HuH-7.5 (cell line): ENCODE results near the gene XIRP2.
"Not testable (repeated sequence)": the region's sequence is repeated elsewhere in the genome, so short reads cannot be mapped to it uniquely, and the experiment has no call there.

Experiments used
- DNase-seq: peaks from one replicate; pipeline ENCODE4 v3.0.0; 2011; ENCODE audit warnings: low spot score

XIRP2 gene

DNA sequence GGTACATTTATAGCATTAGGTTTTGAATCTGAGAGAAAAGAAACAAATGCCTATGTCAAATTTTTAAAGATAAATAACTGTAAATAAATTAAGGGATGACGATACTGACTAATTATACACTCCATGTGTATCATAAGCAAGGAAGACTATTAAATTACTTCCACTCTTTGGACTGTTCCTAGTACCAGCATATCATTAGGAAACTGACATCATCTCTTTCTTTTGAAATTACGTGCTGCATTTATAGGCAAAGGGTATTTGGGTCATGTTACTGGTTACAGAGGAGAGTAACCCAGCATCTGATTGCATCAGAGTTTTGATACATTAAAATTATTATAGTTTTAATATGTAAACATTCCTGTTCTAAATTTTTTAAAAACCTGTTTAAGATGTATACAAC is 309.7 kb downstream of the XIRP2 start:
- DNase-seq = no peak

DNA sequence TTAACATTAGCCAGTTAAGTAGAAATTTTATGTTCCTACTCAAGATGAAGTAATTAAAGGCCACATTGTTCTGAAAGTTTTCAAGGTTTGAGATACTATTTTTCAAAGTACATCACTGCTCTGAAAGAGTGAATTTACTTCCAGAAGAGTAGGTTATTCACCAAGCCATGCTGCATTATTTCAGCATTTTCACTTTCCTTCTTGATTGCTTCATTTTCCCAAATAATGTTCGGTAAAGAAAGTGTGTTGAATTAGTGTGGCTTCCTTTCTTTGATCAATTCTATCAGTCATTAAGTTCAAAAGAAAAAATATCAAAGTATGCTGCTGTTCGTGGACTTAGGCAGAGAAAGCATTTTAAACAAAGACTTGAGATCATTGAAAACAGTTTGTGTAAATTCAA is 310.3 kb downstream of the XIRP2 start:
- DNase-seq = no peak

DNA sequence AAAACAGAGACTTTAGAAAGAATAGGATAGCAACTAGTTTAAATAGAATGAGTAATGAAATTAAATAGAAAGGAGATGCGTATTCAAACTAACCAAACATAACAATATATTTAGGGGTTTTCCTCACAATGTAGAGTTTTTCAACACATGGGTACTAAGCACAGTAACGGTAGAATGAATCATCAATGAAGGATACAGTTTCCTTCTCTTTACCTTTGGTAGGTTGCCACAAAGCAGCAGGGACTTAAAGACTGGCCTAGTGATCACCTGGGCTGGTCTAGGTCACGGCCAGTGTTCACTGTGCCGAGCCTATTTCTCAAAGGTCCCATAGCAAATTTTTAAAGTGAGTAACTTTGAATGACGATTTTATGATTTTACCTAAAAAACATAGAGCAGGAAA is 311.7 kb downstream of the XIRP2 start:
- no peak for DNase-seq

DNA sequence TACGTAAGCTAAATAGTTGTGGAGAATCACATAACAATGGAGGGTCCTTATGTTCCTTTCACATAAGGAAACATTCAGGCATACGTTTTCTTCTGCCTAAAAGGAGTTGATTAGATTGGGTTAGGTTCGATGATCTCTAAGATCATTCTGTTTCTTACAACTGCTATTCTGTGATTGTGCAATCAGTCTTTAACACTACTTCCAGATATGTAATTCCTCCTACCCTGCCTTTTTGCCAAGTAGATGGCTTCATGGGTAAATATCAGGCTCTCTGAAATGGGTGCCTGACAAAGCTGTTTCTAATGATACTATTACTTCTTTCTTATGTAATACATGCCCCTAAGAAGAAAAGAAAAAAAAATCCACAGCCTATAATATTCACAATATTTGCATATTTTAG is 321.5 kb downstream of the XIRP2 start:
- no peak for DNase-seq

DNA sequence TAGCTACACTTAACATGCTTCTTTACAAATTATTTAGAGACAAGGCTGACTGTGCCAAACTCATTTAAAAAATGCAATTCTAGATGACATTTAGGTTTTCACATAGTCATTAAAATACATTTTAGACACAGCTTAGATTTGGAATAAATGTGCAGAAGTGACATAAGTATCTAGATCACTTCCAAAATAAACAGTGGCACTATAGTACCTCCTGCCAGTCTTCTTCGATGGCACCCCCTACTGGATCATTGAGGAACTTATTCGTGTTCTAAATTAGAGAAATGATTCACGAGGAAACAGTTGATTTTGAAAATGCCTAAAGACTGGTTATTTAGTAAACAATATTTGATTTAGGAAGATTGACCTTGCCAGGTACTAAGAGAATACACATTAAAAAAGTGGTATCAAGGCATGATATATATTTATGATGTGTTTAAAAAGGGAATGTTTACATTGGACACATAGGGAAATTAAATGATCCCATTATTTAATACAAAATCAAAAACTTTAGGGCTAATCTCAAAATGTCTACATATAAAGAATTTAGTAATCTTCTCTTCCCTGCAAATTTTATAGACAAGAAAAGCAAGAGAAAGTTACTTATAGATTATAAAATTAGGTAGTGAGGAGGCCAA is 323.9 kb downstream of the XIRP2 start:
- peak; percentile 11 for DNase-seq

DNA sequence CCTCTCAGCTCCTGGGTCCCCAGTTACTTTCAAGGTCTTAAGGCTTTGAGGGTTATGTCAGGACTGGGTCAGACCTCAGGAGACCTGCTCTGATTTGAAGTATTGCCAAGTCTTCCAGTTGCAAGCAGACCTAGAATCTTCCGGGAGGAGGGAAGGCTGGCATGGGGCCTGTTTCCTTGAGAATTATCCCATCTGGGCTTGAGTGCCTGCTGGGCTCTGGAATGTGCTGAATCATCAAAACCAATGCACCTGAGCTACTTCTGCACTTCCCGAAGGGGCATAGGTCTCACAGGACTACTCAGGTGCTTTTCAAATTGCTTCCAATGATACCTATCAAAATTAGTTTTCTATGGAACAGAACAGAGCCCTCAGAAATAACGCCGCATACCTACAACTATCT is 327.3 kb downstream of the XIRP2 start:
- no peak for DNase-seq

DNA sequence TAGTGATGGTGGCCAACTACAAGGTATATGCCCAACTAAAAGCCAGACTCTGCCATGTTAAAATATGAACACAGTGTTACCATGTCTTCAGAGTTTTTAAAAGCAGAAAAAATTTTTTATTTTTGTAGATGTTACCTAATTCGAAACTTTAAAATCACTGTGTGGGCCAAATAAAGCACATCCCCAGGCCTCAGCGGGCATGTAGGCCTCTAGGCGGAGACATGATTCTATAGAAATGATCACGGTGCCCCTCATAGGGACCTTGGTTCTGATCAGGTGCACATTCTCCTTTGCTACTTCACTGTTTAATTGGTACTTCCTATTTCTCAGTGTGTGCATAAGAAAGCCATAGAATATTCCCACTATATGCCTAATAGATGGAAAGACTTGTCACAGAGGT is 349.2 kb downstream of the XIRP2 start:
- DNase-seq = no peak

DNA sequence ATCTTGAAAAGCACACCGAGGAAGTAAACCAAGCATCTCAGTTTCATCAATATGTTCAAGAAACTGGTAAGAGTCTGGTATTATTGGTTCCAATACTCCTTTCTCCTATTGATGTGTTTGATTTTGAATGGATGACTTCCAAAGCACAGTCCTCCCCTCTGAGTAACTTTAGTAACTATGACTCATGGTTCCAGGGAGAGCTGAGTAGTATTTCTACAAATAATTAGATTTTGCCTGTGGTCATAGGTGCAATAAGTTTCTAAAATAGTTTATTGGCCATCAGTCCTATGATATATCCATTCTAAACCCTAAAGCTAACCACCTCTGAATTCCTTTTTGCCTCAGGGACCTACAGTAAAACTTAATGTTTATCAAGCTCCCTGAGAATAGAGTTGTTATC is 352.4 kb downstream of the XIRP2 start:
- no peak for DNase-seq

DNA sequence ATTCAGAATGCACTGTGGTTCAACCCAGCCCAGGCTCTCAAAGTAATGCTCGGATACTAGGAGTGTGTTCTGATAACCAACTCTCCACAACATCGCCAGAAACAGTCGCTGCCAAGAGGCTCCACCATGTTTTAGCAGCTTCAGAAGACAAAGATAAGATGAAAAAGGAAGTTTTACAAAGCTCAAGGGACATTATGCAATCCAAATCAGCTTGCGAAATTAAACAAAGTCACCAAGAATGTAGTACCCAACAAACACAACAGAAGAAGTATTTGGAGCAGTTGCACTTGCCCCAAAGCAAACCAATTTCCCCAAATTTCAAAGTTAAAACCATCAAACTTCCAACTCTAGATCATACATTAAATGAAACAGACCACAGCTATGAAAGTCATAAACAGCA is 360.9 kb downstream of the XIRP2 start:
- DNase-seq = no peak

DNA sequence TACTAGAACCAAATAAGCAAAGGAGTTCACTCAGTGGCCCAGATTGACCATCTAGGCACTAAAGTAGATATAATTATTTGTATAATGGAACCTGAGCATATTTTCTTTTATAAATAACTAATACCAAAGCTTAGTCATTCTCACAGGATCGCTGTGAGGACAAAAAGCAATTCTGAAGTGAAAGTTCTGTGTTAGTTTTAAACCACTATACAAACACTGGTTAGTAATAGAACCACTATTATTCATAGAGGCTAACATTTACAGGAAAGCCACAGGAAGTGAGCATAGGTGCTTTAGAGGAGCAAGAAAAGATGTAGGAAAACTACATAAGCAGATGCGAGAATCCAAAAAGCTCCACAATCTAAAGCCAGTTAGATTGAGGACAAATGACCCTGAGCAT is 364.7 kb downstream of the XIRP2 start:
- DNase-seq = no peak

DNA sequence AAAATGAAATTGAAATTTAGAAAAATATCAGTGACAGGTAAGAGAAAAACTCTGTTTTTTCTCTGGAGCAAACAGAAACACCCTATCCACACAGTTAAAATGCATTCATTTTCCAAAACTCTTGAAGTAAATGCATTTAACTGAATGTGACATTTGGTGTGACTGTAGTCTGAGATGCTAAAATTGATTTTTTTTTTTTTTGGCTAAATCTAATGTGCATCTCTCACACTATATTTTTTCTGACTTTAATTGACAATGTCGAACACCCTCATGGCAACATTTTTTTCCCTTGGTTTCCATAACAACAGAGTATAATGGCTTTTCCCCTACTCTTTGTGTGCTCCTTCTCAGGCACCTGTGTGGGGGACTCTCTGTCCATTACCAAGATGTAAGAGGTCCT is 366.4 kb downstream of the XIRP2 start:
- no peak for DNase-seq

DNA sequence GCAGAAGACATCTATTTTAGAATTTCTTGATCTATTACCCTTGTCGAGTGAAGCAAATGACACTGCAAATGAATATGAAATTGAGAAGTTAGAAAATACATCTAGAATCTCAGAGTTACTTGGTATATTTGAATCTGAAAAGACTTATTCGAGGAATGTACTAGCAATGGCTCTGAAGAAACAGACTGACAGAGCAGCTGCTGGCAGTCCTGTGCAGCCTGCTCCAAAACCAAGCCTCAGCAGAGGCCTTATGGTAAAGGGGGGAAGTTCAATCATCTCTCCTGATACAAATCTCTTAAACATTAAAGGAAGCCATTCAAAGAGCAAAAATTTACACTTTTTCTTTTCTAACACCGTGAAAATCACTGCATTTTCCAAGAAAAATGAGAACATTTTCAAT is 370.4 kb downstream of the XIRP2 start:
- DNase-seq = no peak

DNA sequence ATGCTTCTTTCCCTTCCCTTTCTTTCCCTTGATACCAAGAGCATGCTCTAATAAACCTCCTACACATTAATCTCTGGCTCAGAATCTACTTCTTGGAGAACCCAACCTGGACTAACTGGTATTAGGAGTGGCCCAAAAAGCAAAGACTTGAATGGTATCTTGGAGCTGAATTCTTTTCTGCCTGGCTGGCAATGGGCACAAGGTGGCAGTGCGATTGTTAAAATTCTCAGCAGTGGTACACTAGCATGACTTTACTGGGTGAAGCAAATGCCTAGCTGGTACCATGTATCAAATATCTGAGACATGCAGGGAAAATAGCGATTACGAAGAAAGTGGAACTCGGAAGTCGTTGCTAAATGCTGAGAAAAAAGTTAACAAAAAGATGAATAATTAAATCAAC is 376.1 kb downstream of the XIRP2 start:
- no peak for DNase-seq

DNA sequence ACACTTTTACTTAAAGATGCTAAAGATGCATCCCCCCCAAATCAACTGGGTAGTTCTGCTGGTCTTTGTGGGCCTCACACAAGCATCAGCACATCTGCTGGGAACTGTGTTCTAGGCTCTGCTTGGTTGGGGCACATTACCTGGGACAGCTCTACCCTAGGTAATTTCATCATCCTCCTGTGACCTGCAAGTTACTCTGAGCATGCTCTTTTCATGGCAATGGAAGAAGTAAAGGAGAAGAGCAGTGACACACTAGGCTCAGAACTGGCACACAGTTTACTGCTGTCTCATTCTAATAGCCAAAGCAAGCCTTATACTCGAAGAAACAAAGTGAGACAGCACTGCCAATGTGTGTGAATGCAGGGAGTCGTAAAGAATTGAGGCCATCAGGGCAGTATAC is 376.7 kb downstream of the XIRP2 start:
- DNase-seq = no peak

DNA sequence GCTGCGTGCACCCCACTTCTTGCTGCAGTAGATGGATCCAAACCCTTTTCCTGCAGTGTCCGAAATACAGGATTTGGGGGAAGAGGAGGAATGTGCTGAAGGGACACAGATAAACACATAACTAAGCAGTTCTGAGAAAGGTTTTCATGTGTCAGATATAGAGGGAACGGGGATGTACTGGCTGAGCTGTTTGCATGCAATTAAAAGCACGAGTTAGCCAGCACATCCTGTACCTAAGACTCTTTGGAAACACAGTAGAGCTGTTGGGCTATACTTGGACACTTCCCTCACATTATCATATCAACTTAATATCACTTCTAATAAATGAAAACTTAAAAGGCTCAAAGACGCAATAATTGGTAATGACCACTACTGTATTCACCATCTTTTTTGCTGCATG is 377.4 kb downstream of the XIRP2 start:
- DNase-seq = no peak

DNA sequence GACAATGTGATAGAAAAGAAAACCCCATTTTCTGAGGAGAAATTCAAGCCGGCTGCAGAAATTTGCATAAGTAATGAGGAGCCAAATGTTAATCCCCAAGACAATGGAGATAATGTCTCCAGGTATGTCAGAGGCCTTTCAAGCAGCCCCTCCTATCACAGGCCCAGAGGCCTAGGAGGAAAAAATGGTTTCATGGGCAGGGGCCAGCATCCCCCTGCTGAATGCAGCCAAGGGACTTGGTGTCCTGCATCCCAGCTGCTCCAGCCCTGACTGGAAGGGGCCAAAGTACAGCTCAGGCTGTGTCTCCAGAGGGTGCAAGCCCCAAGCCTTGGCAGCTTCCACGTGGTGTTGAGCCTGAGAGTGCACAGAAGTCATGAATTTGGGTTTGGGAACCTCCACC is 380.0 kb downstream of the XIRP2 start:
- DNase-seq = not testable (repeated sequence)

DNA sequence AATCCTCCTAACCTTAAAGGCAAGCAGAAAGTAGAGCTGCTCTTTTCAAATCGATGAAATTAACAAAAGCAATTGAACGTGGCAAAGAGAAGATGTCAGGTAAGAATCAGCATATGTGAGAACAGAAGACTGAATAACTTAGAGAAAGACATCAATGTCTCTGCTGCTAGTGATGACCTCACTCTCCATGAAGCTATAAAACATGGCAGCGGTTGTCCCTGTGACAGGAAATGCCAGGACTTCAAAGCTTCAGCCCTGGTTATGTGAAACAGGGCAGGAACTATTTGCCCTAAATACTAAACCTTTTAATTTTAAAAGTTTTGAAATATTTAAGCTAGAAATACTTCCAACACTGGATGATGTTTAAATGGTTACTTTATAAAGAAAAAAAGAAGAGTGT is 383.7 kb downstream of the XIRP2 start:
- DNase-seq = no peak

DNA sequence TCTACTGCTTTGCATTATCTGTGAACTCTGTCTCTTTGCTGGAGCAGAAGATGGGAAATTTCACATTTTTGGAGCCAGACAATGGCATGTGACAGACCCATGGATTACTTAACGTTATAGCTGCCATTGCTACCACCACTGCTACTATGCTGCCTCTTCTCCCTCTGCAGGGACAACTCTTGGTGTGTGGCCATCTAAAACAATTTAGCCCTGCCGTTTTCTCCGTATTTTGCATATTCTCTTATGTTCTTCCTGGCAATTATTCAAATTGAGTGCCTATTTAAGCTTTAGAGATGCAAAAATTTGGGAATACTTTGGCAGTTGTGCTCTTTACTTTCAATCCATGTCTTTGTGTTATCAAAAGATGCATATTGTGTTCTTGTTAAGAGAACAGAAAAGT is 386.8 kb downstream of the XIRP2 start:
- no peak for DNase-seq

DNA sequence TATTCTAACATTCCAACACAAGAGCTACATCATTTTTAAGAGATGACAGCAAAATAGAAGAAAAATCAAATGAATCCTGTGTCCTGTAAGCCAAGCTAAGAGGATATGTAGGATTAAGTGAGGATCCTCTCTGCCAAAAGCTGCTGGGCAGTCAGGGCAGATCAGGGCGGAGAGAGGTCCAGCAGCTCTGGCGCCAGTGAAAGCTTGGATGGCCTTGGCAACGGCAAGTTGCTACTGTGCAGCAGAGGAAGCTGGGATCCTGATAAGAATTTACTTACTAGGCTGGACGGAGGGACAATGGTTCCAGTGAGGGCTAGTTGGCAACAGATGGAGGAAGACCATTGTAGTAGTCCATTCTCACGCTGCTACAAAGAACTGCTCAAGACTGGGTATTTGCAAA is 391.5 kb downstream of the XIRP2 start:
- no peak for DNase-seq

DNA sequence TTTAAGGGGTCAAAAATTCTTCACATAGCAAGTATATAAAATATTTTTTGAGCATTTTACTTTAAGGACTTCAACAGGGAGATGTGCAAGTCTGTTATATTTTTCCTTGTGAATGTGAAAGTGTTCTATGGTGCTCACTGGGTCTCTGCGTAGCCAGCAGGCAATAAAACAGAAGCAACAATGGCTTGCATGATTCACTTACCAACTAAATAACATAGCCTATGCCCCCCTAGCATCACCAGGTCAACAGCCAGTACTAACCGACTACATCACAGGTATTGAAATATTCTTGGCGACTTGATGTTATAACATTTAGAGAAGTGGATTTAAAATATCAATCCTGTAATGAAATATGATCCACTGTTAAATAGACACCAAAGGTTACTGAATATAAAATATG is 398.9 kb downstream of the XIRP2 start:
- DNase-seq = no peak

DNA sequence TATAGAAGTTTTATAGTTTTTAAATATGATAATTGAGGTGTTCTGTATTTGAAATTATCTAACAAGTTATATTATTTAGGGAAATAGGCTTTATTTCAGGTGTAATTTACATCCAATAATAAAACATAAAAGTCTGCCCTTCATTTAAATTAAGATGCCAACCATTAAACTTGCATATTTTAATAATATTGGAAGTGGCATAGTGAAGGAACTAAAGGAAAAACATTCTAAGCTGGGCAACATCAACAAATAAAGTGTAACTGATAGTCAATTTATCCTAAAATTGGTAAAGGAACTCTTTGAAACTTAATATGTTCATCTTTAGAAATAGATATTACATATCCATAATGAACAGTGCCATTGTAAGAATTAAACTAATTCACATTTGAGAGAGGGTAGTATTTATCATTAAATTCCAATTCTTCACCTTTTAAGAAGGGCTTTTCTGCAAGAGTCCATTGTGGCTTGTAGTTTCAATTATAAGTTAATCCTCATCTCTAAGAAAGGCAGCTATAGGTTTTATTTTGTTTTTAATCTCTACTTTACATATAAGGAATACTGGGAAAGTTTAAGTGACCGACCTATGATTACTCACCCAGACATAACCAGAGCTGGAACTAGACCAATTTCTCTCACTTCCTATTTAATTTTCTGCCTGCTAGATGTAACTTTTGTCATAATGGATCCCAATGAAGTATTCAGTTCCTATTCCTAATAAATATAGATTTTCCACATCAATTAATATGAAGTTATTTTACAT is 401.6 kb downstream of the XIRP2 start:
- DNase-seq = no peak

DNA sequence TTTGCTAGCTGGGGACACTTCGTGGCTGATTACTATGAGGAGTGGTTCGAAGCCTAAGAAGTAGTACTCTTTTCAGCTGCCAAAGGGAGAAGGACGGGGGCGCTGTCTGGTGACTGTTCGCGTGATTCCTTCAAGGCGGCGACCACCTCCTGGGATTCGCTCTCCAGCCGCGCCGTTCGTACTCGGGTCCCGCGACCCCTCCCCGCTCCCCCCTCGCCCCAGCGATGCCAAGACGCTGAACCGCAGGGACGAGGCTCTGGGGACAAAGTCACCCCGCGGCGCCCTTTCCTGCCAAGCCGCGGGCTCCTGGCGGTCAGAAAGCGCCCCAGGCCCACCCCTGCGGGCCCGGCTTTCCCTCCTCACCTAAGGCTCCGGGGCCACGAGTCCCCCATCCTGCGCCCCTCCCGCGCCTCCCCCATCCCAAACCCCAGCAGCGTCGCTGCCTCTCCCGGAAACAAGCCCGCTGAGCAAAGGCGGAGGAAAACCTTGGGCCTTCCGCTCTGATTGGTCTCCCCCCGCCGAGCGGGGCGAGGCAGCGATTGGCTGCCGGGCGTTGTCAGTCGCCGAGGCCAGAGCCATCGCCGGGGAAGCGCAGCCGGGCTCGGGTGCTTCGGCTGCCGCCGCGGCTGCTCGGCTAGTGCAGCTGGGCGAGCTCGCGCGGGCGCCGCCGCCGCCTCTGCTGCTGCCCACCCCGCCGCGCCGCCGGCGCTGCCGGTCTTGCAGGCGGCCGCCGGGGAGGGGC is 404.3 kb downstream of the XIRP2 start, which contains the start of gene B3GALT1:
Gene B3GALT1, plus strand, starts transcription at position 572 of the 742 bp plus-strand sequence.
- DNase-seq = peak; percentile 93

DNA sequence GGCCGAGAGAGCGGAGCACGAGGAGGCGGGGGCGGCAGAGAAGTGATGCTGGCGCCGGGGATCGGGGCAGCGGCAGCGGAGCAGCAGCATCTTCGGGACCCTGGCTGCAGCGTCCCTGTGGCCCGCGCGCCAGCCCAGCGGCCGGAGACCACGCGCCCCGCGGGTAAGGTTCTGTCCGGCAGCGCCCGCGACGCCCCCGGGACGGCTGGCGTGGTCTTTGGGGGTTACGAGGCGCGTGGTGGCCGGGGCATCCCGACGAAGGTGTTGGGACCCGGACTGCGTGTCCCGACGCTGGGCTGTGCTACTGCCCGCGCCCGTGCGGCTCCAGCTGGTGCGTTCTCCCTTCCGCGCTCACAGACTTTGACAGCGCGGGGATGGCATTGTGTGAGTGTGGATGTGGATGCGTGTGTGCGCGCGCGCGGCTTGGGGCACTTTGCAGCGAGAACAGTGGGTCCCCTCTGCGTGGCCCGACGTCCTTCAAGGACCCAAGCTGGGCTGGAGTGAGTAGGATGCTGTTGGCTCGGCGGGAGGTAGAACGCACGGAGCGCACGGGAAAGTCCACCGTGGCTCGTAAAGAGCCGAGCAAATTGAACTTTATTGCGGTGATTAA is 405.0 kb downstream of the XIRP2 start:
- peak; percentile 52 for DNase-seq
